Peyer's patch (tissue), 4 donors: ENCODE measurements around the gene TINCR. TPM values are rescaled to one million over a fixed set of nuclear protein-coding genes. Genes with fewer than 3 reads are reported as not detected.
A peak's percentile ranks its signal among the peaks of the same experiment; 100 is the strongest.

Experiments
- DNase-seq, 3 donors: peaks; one replicate each; pipeline ENCODE4 v3.0.0-alpha.2; 2017 to 2019
- H3K27ac ChIP-seq, 4 donors: fragments of 200-600 bp; sonication (generic); one replicate each; pipeline ENCODE4 v1.5.1; 2016 to 2019
- H3K27me3 ChIP-seq, 2 donors: fragments of 200-600 bp; sonication (generic); one replicate each; pipeline ENCODE4 v1.5.1; 2019
- H3K36me3 ChIP-seq, 3 donors: fragments of 200-600 bp; sonication (generic); one replicate each; pipeline ENCODE4 v1.5.1; 2016 to 2019
- H3K4me1 ChIP-seq, 4 donors: fragments of 200-600 bp; sonication (generic); one replicate each; pipeline ENCODE4 v1.5.1; 2016 to 2019
- H3K4me3 ChIP-seq, 4 donors: fragments of 200-600 bp; sonication (generic); 1 replicate in 3 of 4; 2 replicates in 1 of 4; pipeline ENCODE4 v1.5.1; 2016 to 2019; ENCODE audit warnings: mild to moderate bottlenecking in 1 of 4
- H3K9me3 ChIP-seq, 4 donors: fragments of 200-600 bp; sonication (generic); one replicate each; pipeline ENCODE4 v1.5.1; 2016 to 2019; ENCODE audit warnings: mild to moderate bottlenecking in 1 of 4
- CTCF ChIP-seq, 6 experiments: fragments of 450-650 bp in 4 of 6; fragments of 200-600 bp in 2 of 6; sonication (generic) in 1 of 6; IDR thresholded peaks; one replicate each; pipeline ENCODE4 v1.5.1; 2017 to 2019; ENCODE audit warnings: antibody characterized with exemption in 6 of 6, mild to moderate bottlenecking in 3 of 6, moderate library complexity in 1 of 6
- POLR2A ChIP-seq, 2 donors: fragments of 450-650 bp; IDR thresholded peaks; one replicate each; pipeline ENCODE4 v1.5.1; 2017; ENCODE audit warnings: antibody characterized with exemption in 2 of 2, mild to moderate bottlenecking in 2 of 2, moderate library complexity in 2 of 2
- total RNA-seq, 4 donors: library from RNA; depleted of rRNA; stranded (reverse); fragments of >200 nt; gene quantifications; one replicate each; pipeline ENCODE4 v1.1.0, GENCODE V29; 2016

The TINCR gene
- total RNA-seq, 4 donors from 2014 or later: 0.67 to 2.6 (median 1.2) TPM; not detected in 1

- no peak for DNase-seq
- Histone ChIP-seq H3K36me3 (peaks cover 0 to 73% (median 7%) of the 10 kb centered on the region in 3 donors), H3K4me1 (no peaks in the 10 kb centered on the region), H3K4me3 (no peak overlapping the region), H3K9me3 (no peaks in the 10 kb centered on the region), H3K27ac (no peak overlapping the region), H3K27me3 (no peaks in the 10 kb centered on the region)
- TF ChIP-seq CTCF (IDR thresholded peaks at IDR 0.05) (no peak), POLR2A (IDR thresholded peaks at IDR 0.05) (no peak)
These were observed 19.9 kb upstream of the TINCR start for GRCh38 chr19:5587661-5588060.

- no peak for TF ChIP-seq POLR2A (IDR thresholded peaks at IDR 0.05)
- TF ChIP-seq CTCF (IDR thresholded peaks at IDR 0.05): no peak
- Histone ChIP-seq H3K4me3 (no peak overlapping the region), H3K27ac (no peak overlapping the region), H3K27me3 (no peaks in the 10 kb centered on the region), H3K36me3 (peaks cover 0 to 73% (median 6%) of the 10 kb centered on the region in 3 donors), H3K9me3 (no peaks in the 10 kb centered on the region), H3K4me1 (no peaks in the 10 kb centered on the region)
- DNase-seq: no peak
These were observed 19.3 kb upstream of the TINCR start for GRCh38 chr19:5587071-5587455.

- H3K4me1 ChIP-seq: no peaks in the 10 kb centered on the region
- H3K27me3 ChIP-seq: no peaks in the 10 kb centered on the region
- peaks cover 0 to 67% (median 2%) of the 10 kb centered on the region in 3 donors for H3K36me3 ChIP-seq
- TF ChIP-seq CTCF (IDR thresholded peaks at IDR 0.05) (no peak), POLR2A (IDR thresholded peaks at IDR 0.05) (no peak)
- H3K4me3 ChIP-seq: no peak overlapping the region
- no peaks in the 10 kb centered on the region for H3K9me3 ChIP-seq
- no peak for DNase-seq
- H3K27ac ChIP-seq: peak overlapping the region in 1 of 4 donors; percentile 13
These were observed 18.7 kb upstream of the TINCR start for GRCh38 chr19:5586300-5587070.

- Histone ChIP-seq H3K9me3 (no peaks in the 10 kb centered on the region), H3K27me3 (no peaks in the 10 kb centered on the region), H3K36me3 (peaks cover 0 to 59% (median 0%) of the 10 kb centered on the region in 3 donors), H3K27ac (peak overlapping the region in 1 of 4 donors; percentile 13), H3K4me1 (no peaks in the 10 kb centered on the region), H3K4me3 (no peak overlapping the region)
- peak in 1 of 3 donors; percentile 20 for DNase-seq
- no peak for TF ChIP-seq POLR2A (IDR thresholded peaks at IDR 0.05)
- no peak for TF ChIP-seq CTCF (IDR thresholded peaks at IDR 0.05)
These were observed 17.9 kb upstream of the TINCR start for GRCh38 chr19:5585461-5586299.

GRCh38 chr19:5580161-5580571 is 12.4 kb upstream of the TINCR start:
- H3K4me3 ChIP-seq: no peak overlapping the region
- no peak overlapping the region for H3K27ac ChIP-seq
- H3K9me3 ChIP-seq: no peaks in the 10 kb centered on the region
- H3K27me3 ChIP-seq: no peaks in the 10 kb centered on the region
- DNase-seq: no peak
- H3K4me1 ChIP-seq: peaks cover 0 to 4% (median 0%) of the 10 kb centered on the region in 4 donors
- peaks cover 0 to 12% (median 0%) of the 10 kb centered on the region in 3 donors for H3K36me3 ChIP-seq
- no peak for TF ChIP-seq CTCF (IDR thresholded peaks at IDR 0.05)
- TF ChIP-seq POLR2A (IDR thresholded peaks at IDR 0.05): no peak
